MCF 10A (cell line): ENCODE results near the gene TELO2. TPM values are rescaled to one million over a fixed set of nuclear protein-coding genes. Genes with fewer than 3 reads are reported as not detected.

Source experiments
- BruUV-seq: library from RNA; stranded (reverse); fragments of 400-500 nt; replicated peaks from 2 replicates; lab custom pipeline; 2021; lab: Mats Ljungman, UMichigan
- CTCF ChIA-PET: fragments of 300-600 bp; sonication (Branson Sonifier 250); formaldehyde crosslinking; extraction: SDS; loops from one replicate; lab custom pipeline; 2021; ENCODE audit warnings: antibody characterized with exemption, inconsistent platforms; lab: Yijun Ruan, JAX
- POLR2A ChIA-PET: fragments of 300-600, 350-650 bp; sonication (Branson Sonifier 250); formaldehyde crosslinking; extraction: SDS; loops from one replicate; lab custom pipeline; 2020; ENCODE audit warnings: antibody characterized with exemption, inconsistent platforms; lab: Yijun Ruan, JAX
- DNase-seq: peaks from one replicate; pipeline ENCODE4 v3.0.0-alpha.2; 2018; ENCODE audit not compliant: unreplicated experiment
- H3K27ac Mint-ChIP-seq: one replicate; pipeline ENCODE4 v1.8.0; 2022; ENCODE audit warnings: mild to moderate bottlenecking, low read depth, mixed read lengths; ENCODE audit not compliant: unreplicated experiment
- H3K27me3 Mint-ChIP-seq: one replicate; pipeline ENCODE4 v1.8.0; 2022; ENCODE audit warnings: mixed read lengths; ENCODE audit not compliant: insufficient read depth, unreplicated experiment
- H3K36me3 Mint-ChIP-seq: one replicate; pipeline ENCODE4 v1.8.0; 2022; ENCODE audit warnings: mild to moderate bottlenecking, moderate library complexity, mixed read lengths; ENCODE audit not compliant: insufficient read depth, unreplicated experiment
- H3K4me1 Mint-ChIP-seq: one replicate; pipeline ENCODE4 v1.8.0; 2022; ENCODE audit warnings: mixed read lengths; ENCODE audit not compliant: insufficient read depth, unreplicated experiment
- H3K4me3 Mint-ChIP-seq: one replicate; pipeline ENCODE4 v1.8.0; 2022; ENCODE audit warnings: mild to moderate bottlenecking, moderate library complexity, mixed read lengths; ENCODE audit not compliant: unreplicated experiment
- H3K9me3 Mint-ChIP-seq: one replicate; pipeline ENCODE4 v1.8.0; 2022; ENCODE audit warnings: mixed read lengths; ENCODE audit not compliant: unreplicated experiment
- intact Hi-C: fragments of 100-400 bp; cut with micrococcal nuclease; formaldehyde crosslinking; loops from 2 replicates; pipeline ENCODE4 v1.14.1; 2022
- total RNA-seq: library from RNA; stranded (reverse); gene quantifications from 2 replicates; pipeline ENCODE4 v1.2.3, GENCODE V29; 2022
- TF ChIP-seq, protein P1 (sequence below): fragments of 200-600 bp; IDR thresholded peaks from one replicate; pipeline ENCODE4 v1.8.0; 2022; ENCODE audit warnings: antibody characterized with exemption, mild to moderate bottlenecking; ENCODE audit not compliant: unreplicated experiment

Gene TELO2
- total RNA-seq, 1 experiment from 2014 or later: 31.3 TPM

DNA sequence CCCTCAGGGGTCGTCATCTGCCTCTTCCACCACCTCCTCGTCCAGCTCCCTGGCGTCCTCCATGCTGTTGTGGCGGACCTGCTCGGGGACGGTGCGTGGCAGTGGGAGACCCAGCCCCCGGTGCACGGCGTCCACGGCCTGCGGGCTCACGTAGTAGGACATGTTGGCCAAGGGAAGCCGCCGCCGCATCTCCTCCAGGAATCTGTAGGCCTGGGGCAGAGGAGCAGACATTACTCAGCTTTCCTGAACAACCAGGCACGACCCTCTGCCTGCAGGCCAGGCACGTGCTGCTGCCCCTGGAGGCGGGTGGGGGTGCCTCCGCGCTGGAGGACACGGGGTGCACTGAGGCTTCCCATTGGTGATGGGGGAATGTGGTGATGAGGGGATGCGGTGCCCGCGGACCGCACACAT, 17.8 kb downstream of the TELO2 start:
- no TSS peak for BruUV-seq
- POLR2A ChIA-PET: no interaction called here
- CTCF ChIA-PET: interaction anchor here (0.6 kb wide), 1 partner anchor 610 kb away, joined by 3 read pairs; no protein-coding TSS in a partner anchor

DNA sequence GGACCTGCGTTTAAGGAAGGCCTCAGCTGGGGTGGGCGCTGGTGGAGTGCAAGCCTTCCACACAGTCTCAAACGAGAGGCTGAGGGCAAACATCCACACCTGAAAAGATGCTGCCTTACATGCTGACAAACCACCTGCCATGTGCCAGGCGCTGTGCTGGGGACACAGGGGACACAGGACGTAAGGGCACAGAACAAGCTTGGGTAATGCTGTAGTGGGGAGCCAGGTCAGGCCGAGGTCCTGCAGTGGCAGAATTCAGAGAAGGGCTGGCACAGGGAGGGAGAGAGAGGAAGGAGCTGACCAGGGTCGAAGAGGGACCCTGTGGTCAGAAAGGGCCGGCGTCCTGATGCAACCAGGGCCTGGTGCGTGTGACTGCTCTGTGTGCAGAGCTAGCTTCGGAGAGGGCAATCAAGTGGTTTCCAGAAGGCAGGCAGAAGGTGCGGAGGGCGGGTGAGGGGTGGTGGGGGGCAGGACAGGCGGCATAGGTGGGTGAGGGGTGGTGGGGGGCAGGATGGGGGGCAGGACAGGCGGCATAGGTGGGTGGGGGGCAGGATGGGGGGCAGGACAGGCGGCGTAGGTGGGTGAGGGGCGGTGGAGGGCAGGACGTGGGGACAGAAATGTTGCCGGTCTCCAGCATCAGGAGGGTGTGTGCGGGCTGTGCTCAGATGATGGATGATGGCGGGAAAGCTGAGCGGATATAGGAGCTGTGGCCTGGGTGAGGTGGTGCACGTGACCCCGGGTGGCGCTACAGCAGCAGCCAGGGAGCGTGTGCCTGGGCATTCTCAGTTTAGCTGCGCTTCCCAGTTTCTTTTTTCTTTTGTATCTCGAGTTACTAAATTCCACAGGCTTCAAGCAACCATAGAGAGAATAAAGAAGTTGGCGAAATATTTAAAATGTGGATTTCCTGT, 18.8 kb downstream of the TELO2 start:
- ChIA-PET POLR2A (no interaction called here), CTCF (no interaction called here)
- H3K4me3 Mint-ChIP-seq: no peak overlapping the region
- H3K27ac Mint-ChIP-seq: peak overlapping the region; percentile 67
- no peak for DNase-seq
- peaks cover 4% of the 10 kb centered on the region for H3K36me3 Mint-ChIP-seq
- BruUV-seq: no TSS peak
- no peaks in the 10 kb centered on the region for H3K4me1 Mint-ChIP-seq
- intact Hi-C loops: no loop called here
- no peaks in the 10 kb centered on the region for H3K27me3 Mint-ChIP-seq
- no peaks in the 10 kb centered on the region for H3K9me3 Mint-ChIP-seq
- TF ChIP-seq, protein P1, sequence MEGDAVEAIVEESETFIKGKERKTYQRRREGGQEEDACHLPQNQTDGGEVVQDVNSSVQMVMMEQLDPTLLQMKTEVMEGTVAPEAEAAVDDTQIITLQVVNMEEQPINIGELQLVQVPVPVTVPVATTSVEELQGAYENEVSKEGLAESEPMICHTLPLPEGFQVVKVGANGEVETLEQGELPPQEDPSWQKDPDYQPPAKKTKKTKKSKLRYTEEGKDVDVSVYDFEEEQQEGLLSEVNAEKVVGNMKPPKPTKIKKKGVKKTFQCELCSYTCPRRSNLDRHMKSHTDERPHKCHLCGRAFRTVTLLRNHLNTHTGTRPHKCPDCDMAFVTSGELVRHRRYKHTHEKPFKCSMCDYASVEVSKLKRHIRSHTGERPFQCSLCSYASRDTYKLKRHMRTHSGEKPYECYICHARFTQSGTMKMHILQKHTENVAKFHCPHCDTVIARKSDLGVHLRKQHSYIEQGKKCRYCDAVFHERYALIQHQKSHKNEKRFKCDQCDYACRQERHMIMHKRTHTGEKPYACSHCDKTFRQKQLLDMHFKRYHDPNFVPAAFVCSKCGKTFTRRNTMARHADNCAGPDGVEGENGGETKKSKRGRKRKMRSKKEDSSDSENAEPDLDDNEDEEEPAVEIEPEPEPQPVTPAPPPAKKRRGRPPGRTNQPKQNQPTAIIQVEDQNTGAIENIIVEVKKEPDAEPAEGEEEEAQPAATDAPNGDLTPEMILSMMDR: no peak

More for the DNA sequence above, 17.8 kb downstream of the TELO2 start:
- H3K36me3 Mint-ChIP-seq: peaks cover 4% of the 10 kb centered on the region
- DNase-seq: no peak
- H3K27ac Mint-ChIP-seq: no peak overlapping the region
- no peaks in the 10 kb centered on the region for H3K4me1 Mint-ChIP-seq
- H3K27me3 Mint-ChIP-seq: no peaks in the 10 kb centered on the region
- H3K4me3 Mint-ChIP-seq: no peak overlapping the region
- TF ChIP-seq, protein P1: no peak
- H3K9me3 Mint-ChIP-seq: no peaks in the 10 kb centered on the region
- intact Hi-C loops: no loop called here

DNA sequence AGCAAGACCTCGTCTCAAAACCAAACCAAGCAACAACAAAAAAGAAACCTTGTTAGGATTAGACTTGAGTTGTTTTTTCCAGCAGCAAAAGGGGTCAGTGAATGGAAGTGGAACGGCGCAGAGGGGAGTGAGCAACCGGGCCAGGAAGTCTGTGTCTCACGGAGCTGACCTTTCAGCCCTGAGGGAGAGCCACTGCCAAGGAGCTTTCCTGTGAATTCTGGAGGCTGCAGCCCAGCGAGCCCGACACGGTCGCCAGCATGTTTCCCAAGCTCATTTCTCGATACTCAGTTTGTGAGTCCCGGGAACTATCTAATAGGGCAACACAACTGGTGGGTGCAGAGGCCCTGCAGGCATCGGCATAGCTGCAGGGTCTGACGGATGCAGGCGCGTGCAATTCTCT, 19.6 kb downstream of the TELO2 start:
- H3K9me3 Mint-ChIP-seq: no peaks in the 10 kb centered on the region
- no peaks in the 10 kb centered on the region for H3K27me3 Mint-ChIP-seq
- H3K4me1 Mint-ChIP-seq: no peaks in the 10 kb centered on the region
- POLR2A ChIA-PET: no interaction called here
- peaks cover 4% of the 10 kb centered on the region for H3K36me3 Mint-ChIP-seq
- H3K4me3 Mint-ChIP-seq: no peak overlapping the region
- intact Hi-C loops: no loop called here
- CTCF ChIA-PET: no interaction called here
- TF ChIP-seq, protein P1: no peak
- DNase-seq: no peak
- no TSS peak for BruUV-seq
- no peak overlapping the region for H3K27ac Mint-ChIP-seq

DNA sequence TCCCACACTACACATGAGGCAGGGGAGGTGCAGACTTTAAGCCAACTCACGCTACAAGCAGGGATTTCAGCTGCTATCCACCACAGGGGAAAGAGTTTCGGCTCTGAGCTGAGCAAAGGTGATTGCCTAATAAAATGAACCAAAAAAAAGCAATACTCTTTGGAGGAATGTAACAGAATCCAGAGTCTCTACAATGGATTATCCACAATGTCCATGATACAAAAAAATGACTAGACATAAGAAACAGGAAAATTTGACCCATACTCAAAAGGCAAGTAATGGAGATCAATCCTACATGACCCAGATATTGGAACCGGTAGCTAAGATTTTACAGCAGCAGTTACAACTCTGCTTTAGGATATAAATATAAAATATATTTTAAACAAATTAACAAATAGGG, 21.3 kb downstream of the TELO2 start:
- H3K27ac Mint-ChIP-seq: no peak overlapping the region
- POLR2A ChIA-PET: no interaction called here
- intact Hi-C loops: no loop called here
- CTCF ChIA-PET: interaction anchor here (0.6 to 0.7 kb wide), 2 partner anchors 86 to 681 kb away, joined by 3 to 4 read pairs; no protein-coding TSS in a partner anchor
- H3K9me3 Mint-ChIP-seq: no peaks in the 10 kb centered on the region
- H3K4me1 Mint-ChIP-seq: no peaks in the 10 kb centered on the region
- BruUV-seq: no TSS peak
- TF ChIP-seq, protein P1: no peak
- peaks cover 4% of the 10 kb centered on the region for H3K36me3 Mint-ChIP-seq
- H3K4me3 Mint-ChIP-seq: no peak overlapping the region
- DNase-seq: no peak
- H3K27me3 Mint-ChIP-seq: no peaks in the 10 kb centered on the region
